Stimulated activated effector memory CD8-positive, alpha-beta T cell treated with anti-CD3 and anti-CD28 coated beads, Interleukin-12 subunit alpha, Interleukin-12 subunit beta, amount 100 ng/mL, for 72 hours (primary cell): ENCODE data around the gene TJAP1.
"Not testable (repeated sequence)": the region's sequence is repeated elsewhere in the genome, so short reads cannot be mapped to it uniquely, and the experiment has no call there.

Experiments
- ATAC-seq: fragments of 150-1000 bp; cut with Tn5 transposase; 2 replicates; pipeline ENCODE4 v1.10.0; 2021
- DNase-seq, 2 donors: peaks; one replicate each; pipeline ENCODE4 v3.0.0; 2021 to 2022; ENCODE audit warnings: low spot score in 2 of 2
- H3K27ac Mint-ChIP-seq: one replicate; pipeline ENCODE4 v1.8.0; 2022; ENCODE audit warnings: mild to moderate bottlenecking, mixed read lengths
- H3K36me3 Mint-ChIP-seq: one replicate; pipeline ENCODE4 v1.8.0; 2022; ENCODE audit warnings: mild to moderate bottlenecking, mixed read lengths
- H3K4me1 Mint-ChIP-seq: one replicate; pipeline ENCODE4 v1.8.0; 2022; ENCODE audit warnings: mixed read lengths
- H3K4me3 Mint-ChIP-seq: one replicate; pipeline ENCODE4 v1.8.0; 2022; ENCODE audit warnings: mild to moderate bottlenecking, mixed read lengths
- H3K9me3 Mint-ChIP-seq: one replicate; pipeline ENCODE4 v1.8.0; 2022; ENCODE audit warnings: mixed read lengths

TJAP1 gene

DNA sequence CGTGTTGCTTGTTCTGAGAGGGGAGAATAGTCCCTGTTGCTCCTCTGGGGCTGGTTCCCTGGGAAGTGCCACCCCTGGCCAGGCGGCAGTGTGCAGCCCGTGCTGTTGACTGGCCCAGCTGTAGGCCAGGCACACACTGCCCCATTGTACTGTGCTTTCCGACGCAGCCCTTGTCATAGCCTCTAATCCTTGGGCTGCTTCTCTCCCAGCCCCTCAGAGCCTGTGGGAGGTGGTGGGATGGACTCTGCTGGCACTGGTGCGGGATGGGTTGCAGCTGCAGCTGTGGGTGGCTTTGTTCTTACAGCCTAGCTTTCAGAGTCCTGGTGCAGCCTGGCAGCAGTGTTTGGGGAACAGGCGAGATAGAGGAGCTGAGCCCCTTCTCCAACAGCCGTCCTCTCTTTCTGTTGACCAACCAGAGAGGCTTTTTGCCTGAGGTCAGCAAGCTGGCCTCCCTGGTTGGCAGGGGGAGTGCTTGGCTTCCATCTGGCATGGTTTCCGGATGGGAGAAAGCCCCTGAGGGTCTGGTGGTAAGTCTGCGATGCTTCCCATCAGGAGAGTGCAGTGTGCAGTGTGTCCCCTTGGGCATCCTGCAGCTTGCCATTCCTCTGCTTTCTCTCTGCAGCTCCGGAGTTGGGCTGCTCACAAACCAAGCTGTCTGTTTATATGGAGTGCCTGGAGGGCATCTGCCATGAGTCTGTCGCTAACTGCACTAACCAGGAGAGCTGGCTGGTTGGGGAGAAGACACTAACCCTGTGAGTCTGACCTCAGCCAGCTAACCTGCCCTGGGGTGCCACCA, 12.1 kb downstream of the TJAP1 start:
- Mint-ChIP-seq H3K36me3 (peaks cover 24% of the 10 kb centered on the region), H3K27ac (peak overlapping the region; percentile 34), H3K9me3 (no peaks in the 10 kb centered on the region), H3K4me1 (peaks cover 21% of the 10 kb centered on the region), H3K4me3 (no peak overlapping the region)
- DNase-seq (no peak), ATAC-seq (no peak)

DNA sequence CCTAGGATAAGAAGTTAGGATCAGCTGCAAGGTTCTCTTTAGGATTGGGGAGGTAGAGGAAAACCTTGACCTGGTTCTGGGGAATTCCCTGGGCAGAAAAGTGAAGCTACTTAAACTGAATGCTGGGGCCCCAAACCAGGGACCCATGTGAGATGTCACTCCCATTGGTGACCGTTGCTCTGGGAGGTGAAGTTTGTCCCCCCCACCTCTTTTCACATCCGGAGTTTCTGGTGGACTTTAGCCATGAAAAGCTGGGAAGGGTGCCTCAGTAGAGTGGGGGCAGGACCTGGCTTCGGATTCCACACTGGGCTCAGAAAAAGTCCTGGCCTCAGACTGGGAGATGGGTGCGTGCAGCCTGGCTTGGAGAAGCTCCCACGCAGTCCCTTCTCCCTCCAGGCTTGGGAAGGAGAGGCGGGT, 13.2 kb downstream of the TJAP1 start:
- Mint-ChIP-seq H3K9me3 (no peaks in the 10 kb centered on the region), H3K27ac (no peak overlapping the region), H3K4me3 (no peak overlapping the region), H3K4me1 (peaks cover 31% of the 10 kb centered on the region), H3K36me3 (peaks cover 24% of the 10 kb centered on the region)
- DNase-seq (no peak), ATAC-seq (no peak)

DNA sequence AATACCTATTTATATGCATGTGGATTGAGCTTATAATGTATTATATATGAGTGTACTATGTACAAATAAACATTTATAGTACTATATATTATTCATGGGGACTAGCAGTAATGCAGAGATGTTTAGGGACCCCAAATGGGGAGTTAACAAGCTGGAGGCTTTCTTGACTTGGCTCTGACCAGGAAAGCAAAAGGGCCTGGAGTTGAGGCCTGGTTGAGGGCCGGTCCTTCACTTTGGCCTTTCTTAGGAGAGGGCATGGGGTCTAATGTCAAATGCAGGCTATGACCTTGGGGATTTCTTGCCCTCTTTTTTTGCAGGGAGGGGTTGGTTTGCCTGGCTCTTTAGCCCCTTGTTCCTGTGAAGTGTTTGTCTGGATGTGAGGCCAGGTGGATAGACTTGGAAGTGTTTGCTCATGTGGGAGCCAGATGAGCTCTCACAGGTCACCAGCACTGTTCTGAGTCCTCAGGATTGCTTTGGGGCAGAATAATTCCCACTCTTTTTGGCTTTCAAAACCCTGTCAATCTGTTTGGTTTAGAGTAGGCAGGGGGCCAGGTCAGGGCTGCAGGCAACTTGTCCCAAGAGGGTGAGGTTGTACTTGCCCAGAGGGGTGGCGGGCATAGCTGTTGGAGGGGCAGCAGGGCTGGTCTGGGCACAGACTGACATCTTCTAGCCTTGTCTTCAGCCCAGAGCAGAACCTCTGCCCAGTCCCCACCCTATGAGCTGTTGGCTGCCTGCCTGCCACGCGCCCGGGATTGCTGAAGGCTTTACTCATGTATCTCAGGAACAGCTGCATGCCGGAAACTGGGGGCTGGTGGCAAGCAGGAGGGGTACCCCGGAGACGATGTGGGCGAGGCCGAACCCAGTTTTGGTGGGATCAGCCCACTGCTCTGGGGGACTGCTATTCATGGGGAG, 14.6 kb downstream of the TJAP1 start:
- Mint-ChIP-seq H3K9me3 (no peaks in the 10 kb centered on the region), H3K27ac (peak overlapping the region; percentile 5), H3K4me1 (peaks cover 37% of the 10 kb centered on the region), H3K4me3 (no peak overlapping the region), H3K36me3 (peaks cover 14% of the 10 kb centered on the region)
- ATAC-seq = no peak
- DNase-seq = no peak

DNA sequence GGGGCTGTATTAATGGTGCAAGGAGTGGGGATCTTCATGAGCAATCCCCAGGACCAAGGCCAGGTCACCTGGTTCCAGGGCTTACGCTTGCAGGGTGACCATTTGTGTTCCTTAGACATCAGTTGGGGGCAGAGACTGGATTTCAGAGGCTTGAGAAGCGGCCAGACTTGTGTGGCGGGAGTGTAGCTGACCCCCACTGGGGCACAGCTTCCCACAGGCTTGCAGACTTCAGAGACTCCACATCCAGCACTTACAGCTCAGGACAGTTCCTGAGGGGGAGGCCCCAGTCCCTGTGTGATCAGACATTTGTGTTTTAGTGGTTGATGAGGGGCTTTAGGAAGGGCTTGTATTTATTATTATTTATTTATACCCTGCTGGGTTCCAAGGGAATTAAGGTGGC, 15.3 kb downstream of the TJAP1 start:
- DNase-seq (no peak), ATAC-seq (no peak)
- Mint-ChIP-seq H3K36me3 (peaks cover 16% of the 10 kb centered on the region), H3K9me3 (no peaks in the 10 kb centered on the region), H3K27ac (peak overlapping the region; percentile 5), H3K4me3 (no peak overlapping the region), H3K4me1 (peaks cover 37% of the 10 kb centered on the region)

DNA sequence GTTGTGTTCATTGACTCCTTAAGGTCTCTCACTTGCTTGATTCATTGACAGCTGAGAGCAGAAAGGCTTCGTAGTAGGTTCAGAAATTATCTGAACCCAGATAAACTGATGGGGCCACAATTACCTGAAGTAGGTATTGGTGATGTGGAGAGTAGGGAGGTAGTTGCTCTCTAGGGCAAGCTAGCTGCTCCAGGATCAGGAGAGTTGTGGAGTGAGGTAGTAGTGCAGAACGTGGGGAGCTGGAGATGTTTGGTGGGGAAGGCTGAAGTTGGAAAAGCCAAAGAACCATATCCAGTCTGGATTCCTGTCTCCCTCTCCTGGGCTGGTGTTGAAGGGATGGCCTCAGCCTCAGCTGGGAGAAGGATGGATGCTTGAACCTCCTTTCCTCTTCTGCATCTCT, 15.9 kb downstream of the TJAP1 start:
- Mint-ChIP-seq H3K36me3 (peaks cover 21% of the 10 kb centered on the region), H3K4me3 (no peak overlapping the region), H3K9me3 (no peaks in the 10 kb centered on the region), H3K4me1 (peaks cover 37% of the 10 kb centered on the region), H3K27ac (peak overlapping the region; percentile 5)
- ATAC-seq (no peak), DNase-seq (no peak)

DNA sequence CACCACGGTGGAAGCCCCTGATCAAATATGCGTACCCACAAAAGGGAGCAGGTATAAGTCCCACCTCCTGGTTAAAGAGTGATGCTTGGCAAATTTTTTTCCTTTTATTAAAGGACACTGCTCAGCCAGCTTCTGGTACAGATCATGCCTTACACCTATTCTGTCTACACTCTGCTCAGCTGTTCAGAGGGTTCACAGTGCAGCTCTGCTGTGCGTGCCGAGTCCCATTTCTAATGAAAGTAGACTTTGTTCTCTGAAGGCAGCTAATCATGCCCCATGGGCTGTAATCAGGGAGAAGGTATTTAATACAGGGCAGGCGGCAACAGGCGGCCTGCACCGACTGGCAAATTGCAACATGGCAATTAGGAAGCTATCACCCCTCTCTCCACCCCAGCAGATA, 16.5 kb downstream of the TJAP1 start:
- DNase-seq = no peak
- Mint-ChIP-seq H3K4me3 (no peak overlapping the region), H3K36me3 (peaks cover 27% of the 10 kb centered on the region), H3K27ac (no peak overlapping the region), H3K9me3 (no peaks in the 10 kb centered on the region), H3K4me1 (peaks cover 37% of the 10 kb centered on the region)
- ATAC-seq = no peak

DNA sequence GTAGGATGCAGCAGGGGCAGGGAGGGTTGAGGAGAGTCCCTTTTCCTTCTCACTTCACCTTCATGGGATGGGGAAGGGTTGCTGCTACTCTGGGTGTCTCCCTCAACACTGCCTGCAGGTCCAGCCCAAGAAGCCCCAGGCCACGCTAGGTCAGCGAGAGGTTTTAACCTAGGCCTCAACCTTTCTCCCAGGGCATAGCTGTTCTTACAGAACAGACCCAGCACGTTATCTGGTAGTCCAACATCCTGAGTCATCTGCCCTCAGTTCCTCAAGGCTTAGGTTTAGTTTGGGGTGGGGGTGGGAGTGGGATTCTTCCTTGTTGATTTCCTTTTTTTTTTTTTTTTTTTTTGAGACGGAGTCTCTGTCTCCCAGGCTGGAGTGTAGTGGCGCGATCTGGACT, 17.0 kb downstream of the TJAP1 start:
- no peak overlapping the region for H3K27ac Mint-ChIP-seq
- H3K4me3 Mint-ChIP-seq = no peak overlapping the region
- ATAC-seq = no peak

DNA sequence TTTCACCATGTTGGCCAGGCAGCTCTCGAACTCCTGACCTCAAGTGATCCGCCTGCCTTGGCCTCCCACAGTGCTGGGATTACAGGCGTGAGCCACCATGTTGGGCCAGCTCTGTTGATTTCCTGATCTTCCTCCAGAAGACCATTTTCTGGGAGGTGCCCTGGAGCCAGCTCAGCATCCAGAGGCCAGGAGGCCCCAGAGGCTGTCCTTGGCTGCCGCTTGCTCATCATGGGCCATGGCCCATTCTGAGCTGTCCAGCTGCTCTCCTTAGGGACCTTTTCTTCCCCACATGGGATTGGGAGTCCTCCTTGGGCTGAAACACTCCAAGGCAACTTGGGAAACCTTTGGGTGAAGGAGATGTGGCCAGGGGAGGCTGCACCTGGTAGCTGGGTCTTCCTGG, 17.4 kb downstream of the TJAP1 start:
- H3K4me1 Mint-ChIP-seq = peaks cover 32% of the 10 kb centered on the region
- no peak for ATAC-seq
- DNase-seq = no peak
- H3K4me3 Mint-ChIP-seq = peak overlapping the region; percentile 14
- peak overlapping the region; percentile 91 for H3K27ac Mint-ChIP-seq
- peaks cover 35% of the 10 kb centered on the region for H3K36me3 Mint-ChIP-seq
- no peaks in the 10 kb centered on the region for H3K9me3 Mint-ChIP-seq

More for the DNA sequence above, 17.0 kb downstream of the TJAP1 start:
- Mint-ChIP-seq H3K9me3 (no peaks in the 10 kb centered on the region), H3K36me3 (peaks cover 32% of the 10 kb centered on the region), H3K4me1 (peaks cover 33% of the 10 kb centered on the region)
- DNase-seq = no peak

DNA sequence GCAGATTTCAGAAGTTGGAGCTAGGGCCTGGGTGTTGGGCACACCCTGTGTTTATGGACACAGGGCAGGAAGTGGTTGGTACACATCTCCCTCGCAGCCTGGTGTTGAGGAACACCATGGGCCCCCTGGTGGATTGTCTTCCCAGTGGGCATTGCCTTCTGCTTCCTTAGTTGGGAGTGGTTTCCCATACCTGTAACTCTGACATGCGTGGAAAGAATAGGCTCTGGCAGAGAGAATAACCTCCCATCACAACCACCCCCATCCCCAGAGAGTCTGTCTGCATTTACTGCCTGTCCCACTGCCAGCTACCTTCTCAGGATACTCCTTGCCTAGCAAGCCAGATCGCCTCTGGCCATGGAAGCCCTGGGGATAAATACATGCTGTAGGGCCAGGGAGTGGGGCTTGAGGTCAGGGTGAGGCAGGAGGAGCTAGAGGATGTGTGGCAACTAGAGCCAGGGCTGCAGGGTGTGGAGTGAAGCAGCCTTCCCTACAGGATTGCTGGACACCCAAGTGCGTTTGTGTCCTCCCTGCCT, 18.1 kb downstream of the TJAP1 start:
- no peak for DNase-seq
- peak overlapping the region; percentile 14 for H3K4me3 Mint-ChIP-seq
- H3K27ac Mint-ChIP-seq = peak overlapping the region; percentile 91
- no peaks in the 10 kb centered on the region for H3K9me3 Mint-ChIP-seq
- H3K4me1 Mint-ChIP-seq = peaks cover 32% of the 10 kb centered on the region
- peaks cover 36% of the 10 kb centered on the region for H3K36me3 Mint-ChIP-seq
- peak; percentile 48 for ATAC-seq

DNA sequence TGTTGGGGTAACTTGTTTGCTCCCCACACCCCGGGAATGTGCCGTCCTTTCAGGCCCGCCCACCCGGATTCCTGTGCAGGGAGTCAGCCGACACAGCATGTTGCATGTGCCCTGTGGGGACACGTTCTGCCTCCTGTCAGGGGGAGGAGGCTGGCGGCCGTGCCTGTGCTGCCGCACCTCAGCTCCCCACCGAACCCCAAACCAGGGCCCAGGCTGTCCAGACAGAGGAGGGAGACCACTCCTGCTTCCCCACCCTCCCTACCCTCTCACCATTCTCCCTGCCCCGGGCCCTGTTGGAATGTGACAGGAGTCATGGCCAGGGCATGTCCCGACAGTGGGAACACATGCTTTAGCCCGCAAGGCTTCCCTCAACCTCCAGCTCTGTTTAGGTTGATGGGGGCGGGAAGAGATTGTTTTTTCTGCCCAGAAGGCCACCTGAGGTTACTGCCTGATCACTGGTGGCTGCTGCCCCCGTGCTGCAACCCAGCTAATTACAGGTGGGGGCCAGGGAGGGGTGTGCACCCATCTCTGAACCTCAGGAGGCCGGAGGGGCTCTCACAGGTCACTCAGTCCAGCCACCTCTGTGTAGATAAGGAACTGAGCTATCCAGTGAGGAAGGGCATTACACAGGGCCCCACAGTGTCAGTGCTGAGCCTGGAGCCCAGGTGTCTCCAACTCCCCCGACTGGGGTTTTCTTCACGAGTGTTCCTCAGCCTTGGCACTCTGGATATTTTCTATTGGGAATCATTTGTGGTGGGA, 19.2 kb downstream of the TJAP1 start:
- DNase-seq (no peak), ATAC-seq (no peak)
- peak overlapping the region; percentile 76 for H3K27ac Mint-ChIP-seq
- H3K4me3 Mint-ChIP-seq = no peak overlapping the region
- peaks cover 32% of the 10 kb centered on the region for H3K4me1 Mint-ChIP-seq
- no peaks in the 10 kb centered on the region for H3K9me3 Mint-ChIP-seq
- H3K36me3 Mint-ChIP-seq = peaks cover 47% of the 10 kb centered on the region

DNA sequence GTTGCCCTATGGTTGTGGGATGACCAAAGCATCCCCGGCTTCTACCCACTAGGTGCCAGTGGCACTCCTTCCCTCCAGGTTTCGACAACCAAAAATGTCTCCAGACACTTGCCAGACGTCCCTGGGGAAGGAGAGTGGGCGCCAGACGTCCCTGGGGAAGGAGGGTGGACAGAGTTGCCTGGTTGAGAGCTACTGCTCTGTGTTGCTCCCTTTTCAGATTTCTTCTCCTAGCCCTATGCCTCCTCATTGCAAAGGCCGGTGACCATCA, 19.7 kb downstream of the TJAP1 start:
- Mint-ChIP-seq H3K36me3 (peaks cover 52% of the 10 kb centered on the region), H3K4me3 (no peak overlapping the region), H3K4me1 (peaks cover 32% of the 10 kb centered on the region), H3K9me3 (no peaks in the 10 kb centered on the region), H3K27ac (peak overlapping the region; percentile 76)
- ATAC-seq (no peak), DNase-seq (no peak)

DNA sequence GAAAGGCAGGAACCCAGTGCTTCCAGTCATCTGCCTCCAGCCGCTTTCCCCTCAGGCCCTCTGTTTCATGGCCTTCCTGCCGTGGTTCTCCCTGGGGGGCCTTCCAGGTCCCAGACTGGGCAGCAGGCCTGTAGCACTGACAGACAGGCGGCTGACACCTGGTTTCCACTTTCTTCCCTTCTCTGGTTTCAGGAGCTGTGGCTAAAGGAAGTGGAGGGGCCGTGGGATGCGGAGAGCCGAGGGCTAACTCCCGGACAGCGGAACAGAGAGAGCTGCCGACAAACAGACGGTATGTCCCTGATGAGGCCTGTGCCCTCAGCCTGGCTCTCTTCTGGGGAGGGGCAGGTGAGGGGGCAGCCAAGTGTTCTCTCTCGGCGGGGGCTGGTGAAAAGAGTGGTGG, 20.3 kb downstream of the TJAP1 start:
- DNase-seq = no peak
- H3K36me3 Mint-ChIP-seq = peaks cover 54% of the 10 kb centered on the region
- H3K27ac Mint-ChIP-seq = peak overlapping the region; percentile 76
- no peaks in the 10 kb centered on the region for H3K9me3 Mint-ChIP-seq
- no peak overlapping the region for H3K4me3 Mint-ChIP-seq
- peaks cover 26% of the 10 kb centered on the region for H3K4me1 Mint-ChIP-seq
- ATAC-seq = no peak

DNA sequence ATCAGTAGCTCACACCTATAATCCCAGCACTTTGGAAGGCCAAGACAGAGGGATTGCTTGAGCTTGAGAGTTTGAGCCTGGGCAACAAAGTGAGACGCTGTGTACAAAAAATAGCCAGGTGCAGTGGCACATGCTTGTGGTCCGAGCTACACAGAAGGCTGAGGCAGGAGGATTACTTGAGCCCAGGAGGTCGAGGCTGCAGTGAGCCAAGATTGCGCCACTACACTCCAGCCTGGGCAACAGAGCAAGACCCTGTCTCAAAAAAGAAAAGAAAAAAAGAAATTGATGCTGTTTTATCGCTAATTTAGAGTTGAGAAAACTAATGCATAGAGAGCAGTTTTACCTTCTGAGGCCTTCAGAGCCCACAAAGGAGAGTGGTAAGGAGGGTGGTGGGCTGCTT, 20.9 kb downstream of the TJAP1 start:
- not testable (repeated sequence) for H3K27ac Mint-ChIP-seq, DNase-seq, ATAC-seq, H3K9me3 Mint-ChIP-seq, H3K4me3 Mint-ChIP-seq
- Mint-ChIP-seq H3K36me3 (peaks cover 58% of the 10 kb centered on the region), H3K4me1 (peaks cover 25% of the 10 kb centered on the region)

DNA sequence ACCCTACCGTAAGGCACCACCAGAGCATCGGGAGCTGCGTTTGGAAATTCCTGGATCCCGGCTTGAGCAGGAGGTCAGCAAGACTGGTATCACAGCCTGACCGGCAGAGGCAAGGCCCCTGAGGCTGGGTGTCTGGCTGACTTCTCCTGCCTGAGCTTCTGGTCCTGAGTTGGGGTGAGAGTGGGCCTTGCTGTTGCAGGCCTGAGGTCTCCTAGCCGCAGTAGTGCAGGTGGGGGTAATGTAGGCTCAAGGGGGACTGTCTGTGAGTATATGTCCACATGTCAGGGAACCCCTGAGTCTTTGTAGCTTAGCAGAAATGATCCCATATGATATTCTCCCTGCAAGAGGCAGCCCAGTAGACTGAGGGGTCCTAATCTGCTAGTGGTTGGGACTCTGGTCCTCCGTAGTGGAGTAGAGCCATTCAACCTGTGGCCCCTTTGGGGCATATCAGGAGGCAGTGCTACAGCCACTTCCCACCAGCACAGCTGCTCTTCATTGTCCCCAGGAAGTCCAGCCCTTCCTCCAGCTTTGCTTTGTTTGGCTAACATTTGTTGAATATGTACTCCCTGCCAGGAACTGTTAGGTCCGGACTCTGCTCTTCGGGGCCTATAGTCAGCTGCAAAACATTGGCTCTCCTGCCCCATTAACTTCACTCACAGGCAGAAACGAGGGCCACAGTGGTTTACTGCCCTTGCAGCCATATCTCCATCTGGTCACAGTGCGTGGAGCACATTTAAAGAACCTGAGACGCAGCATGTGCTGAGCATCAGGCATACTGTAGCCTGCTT, 21.9 kb downstream of the TJAP1 start:
- no peak for DNase-seq
- H3K4me3 Mint-ChIP-seq = no peak overlapping the region
- ATAC-seq = no peak
- H3K4me1 Mint-ChIP-seq = peaks cover 19% of the 10 kb centered on the region
- H3K27ac Mint-ChIP-seq = no peak overlapping the region
- H3K9me3 Mint-ChIP-seq = no peaks in the 10 kb centered on the region
- peaks cover 66% of the 10 kb centered on the region for H3K36me3 Mint-ChIP-seq
